Measurements from ENCODE around the gene RIN3.

DNA sequence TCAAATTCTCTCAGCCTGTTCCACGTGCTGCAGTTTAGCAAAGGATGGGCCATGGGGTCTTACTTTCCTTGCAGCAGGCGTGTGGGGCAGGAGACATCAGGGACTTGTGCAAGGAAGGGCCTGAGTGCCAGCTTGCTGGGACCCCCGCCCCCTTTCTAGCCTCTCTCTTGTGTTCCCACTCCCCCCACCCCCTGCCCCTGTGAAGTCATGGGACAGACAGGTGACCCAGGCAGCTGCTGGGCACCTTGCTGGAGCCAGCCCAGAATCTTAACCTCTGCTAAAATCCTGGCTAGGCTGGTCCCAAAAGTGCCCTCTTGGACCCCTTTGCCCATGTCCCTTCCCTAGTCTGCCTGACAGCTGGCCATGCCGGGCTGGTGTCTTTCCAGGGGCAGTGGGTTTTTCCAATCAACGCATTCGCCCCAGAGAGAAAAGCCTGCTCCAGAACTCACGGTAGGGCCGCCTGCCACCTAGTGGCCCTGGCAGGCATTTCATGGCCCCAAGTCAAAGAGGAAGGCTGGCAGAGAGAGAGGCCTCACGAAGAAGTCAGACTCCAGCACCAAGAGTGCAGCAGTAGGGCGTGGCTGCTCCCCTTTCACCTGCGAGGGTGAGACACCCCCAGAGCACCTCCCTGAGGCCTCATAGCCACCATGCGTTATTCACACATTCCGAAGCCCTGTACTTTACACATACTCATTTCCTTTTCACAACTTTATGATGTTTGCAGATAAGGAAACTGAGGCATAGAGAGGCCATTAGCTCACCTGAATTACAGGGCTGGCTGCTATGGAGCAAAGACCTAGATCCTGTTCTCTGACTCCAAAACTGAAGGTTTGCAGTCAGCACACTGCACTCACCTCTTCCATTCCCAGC lies 167.4 kb downstream of the RIN3 start:
- TF ChIP-seq, protein P1, sequence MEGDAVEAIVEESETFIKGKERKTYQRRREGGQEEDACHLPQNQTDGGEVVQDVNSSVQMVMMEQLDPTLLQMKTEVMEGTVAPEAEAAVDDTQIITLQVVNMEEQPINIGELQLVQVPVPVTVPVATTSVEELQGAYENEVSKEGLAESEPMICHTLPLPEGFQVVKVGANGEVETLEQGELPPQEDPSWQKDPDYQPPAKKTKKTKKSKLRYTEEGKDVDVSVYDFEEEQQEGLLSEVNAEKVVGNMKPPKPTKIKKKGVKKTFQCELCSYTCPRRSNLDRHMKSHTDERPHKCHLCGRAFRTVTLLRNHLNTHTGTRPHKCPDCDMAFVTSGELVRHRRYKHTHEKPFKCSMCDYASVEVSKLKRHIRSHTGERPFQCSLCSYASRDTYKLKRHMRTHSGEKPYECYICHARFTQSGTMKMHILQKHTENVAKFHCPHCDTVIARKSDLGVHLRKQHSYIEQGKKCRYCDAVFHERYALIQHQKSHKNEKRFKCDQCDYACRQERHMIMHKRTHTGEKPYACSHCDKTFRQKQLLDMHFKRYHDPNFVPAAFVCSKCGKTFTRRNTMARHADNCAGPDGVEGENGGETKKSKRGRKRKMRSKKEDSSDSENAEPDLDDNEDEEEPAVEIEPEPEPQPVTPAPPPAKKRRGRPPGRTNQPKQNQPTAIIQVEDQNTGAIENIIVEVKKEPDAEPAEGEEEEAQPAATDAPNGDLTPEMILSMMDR (IDR thresholded peaks at IDR 0.05; ENCODE audit: insufficient read depth, low read depth, low read length) = peak; percentile 87
- no peak for TF ChIP-seq EZH2 (IDR thresholded peaks at IDR 0.05; ENCODE audit: insufficient read depth, low read length)

All from astrocyte (in vitro differentiated cells and primary cell).